A549 (cell line): ENCODE results near the gene HDAC2.

Source experiments
- BCL3 ChIP-seq: fragments of >200 bp; sonication (Bioruptor Twin); formaldehyde crosslinking; IDR thresholded peaks from 3 replicates; pipeline ENCODE4 v1.6.1; 2016
- CBX8 ChIP-seq: fragments of 200-600 bp; sonication (generic); IDR thresholded peaks from 2 replicates; pipeline ENCODE4 v1.6.1; 2016
- CTCF ChIP-seq: fragments of >200 bp; sonication (Bioruptor Twin); formaldehyde crosslinking; IDR thresholded peaks from 3 replicates; pipeline ENCODE4 v1.5.1; 2016
- E2F6 ChIP-seq: IDR thresholded peaks from 2 replicates; pipeline ENCODE4 v1.6.1; 2012; ENCODE audit warnings: low read depth, borderline replicate concordance
- EP300 ChIP-seq, 2 experiments: fragments of >200 bp; sonication (Bioruptor Twin); formaldehyde crosslinking; IDR thresholded peaks; 2 replicates in 1 of 2; 3 replicates in 1 of 2; pipeline ENCODE4 v1.6.1; 2016 to 2017
- HDAC2 ChIP-seq: fragments of 200-600 bp; sonication (generic); IDR thresholded peaks from 2 replicates; pipeline ENCODE4 v1.6.1; 2016
- MAX ChIP-seq: IDR thresholded peaks from 2 replicates; pipeline ENCODE4 v1.6.1; 2012
- NFE2L2 ChIP-seq: fragments of 150-350 bp; conservative IDR thresholded peaks from 2 replicates; pipeline ENCODE4 v1.6.1; 2014; ENCODE audit warnings: low read length
- POLR2A ChIP-seq: IDR thresholded peaks from 2 replicates; pipeline ENCODE4 v1.6.1; 2012; ENCODE audit warnings: mild to moderate bottlenecking, low read length
- POLR2AphosphoS2 ChIP-seq: conservative IDR thresholded peaks from 2 replicates; pipeline ENCODE4 v1.6.1; 2012; ENCODE audit warnings: low read length, improper control_type of control experiment, inconsistent platforms
- REST ChIP-seq: fragments of 200-600 bp; sonication (generic); IDR thresholded peaks from 2 replicates; pipeline ENCODE4 v1.6.1; 2016; ENCODE audit warnings: antibody characterized with exemption, mild to moderate bottlenecking, moderate library complexity
- RFX5 ChIP-seq: fragments of 450-650 bp; IDR thresholded peaks from 2 replicates; pipeline ENCODE4 v1.7.1; 2014; ENCODE audit warnings: antibody characterized with exemption, mild to moderate bottlenecking, moderate library complexity
- USF2 ChIP-seq: fragments of 450-650 bp; IDR thresholded peaks from 2 replicates; pipeline ENCODE4 v1.6.1; 2014; ENCODE audit warnings: antibody characterized with exemption

- TF ChIP-seq E2F6: no peak
- no peak for TF ChIP-seq POLR2AphosphoS2
- no peak for TF ChIP-seq REST
- no peak for TF ChIP-seq POLR2A
- no peak for TF ChIP-seq CTCF
- TF ChIP-seq NFE2L2: no peak
- TF ChIP-seq RFX5: no peak
- TF ChIP-seq HDAC2: no peak
- no peak for TF ChIP-seq BCL3
- no peak for TF ChIP-seq EP300 (IDR thresholded peaks at IDR 0.05)
- no peak for TF ChIP-seq CBX8
- TF ChIP-seq MAX: no peak
- no peak for TF ChIP-seq USF2
These were observed 9.0 kb upstream of the HDAC2 start for GRCh38 chr6:113979937-113980336.
